ENCODE data around the gene SCN2B. TPM values are rescaled to one million over a fixed set of nuclear protein-coding genes. Genes with fewer than 3 reads are reported as not detected.

The SCN2B gene
- polyA plus RNA-seq, 1 donor from 2014 or later, result 1.1 TPM

- Histone ChIP-seq H3K27me3 (ENCODE audit: insufficient read depth, low read depth, low read length) (no peaks in the 10 kb centered on the region), H3K9me3 (ENCODE audit: low read length) (no peaks in the 10 kb centered on the region), H3K4me2 (ENCODE audit: low read length) (no peak overlapping the region), H3K9me2 (ENCODE audit: insufficient read depth, low read length) (no peaks in the 10 kb centered on the region), H3K27ac (ENCODE audit: low read length) (no peak overlapping the region), H3K36me3 (ENCODE audit: insufficient read depth, low read length) (no peaks in the 10 kb centered on the region), H4K20me1 (ENCODE audit: insufficient read depth) (no peaks in the 10 kb centered on the region), H3K4me3 (ENCODE audit: low read length) (no peak overlapping the region), H2AFZ (ENCODE audit: low read depth, low read length) (no peak overlapping the region), H3F3A (ENCODE audit: insufficient read depth, low read length, poor library complexity, severe bottlenecking) (no peaks in the 10 kb centered on the region), H3K9ac (ENCODE audit: low read length) (no peak overlapping the region), H3K79me2 (replicated peaks; ENCODE audit: insufficient read depth, low read length) (no peaks in the 10 kb centered on the region)
- TF ChIP-seq EP300 (conservative IDR thresholded peaks at IDR 0.05; ENCODE audit: poor library complexity, severe bottlenecking), result no peak
- TF ChIP-seq REST (IDR thresholded peaks at IDR 0.05; ENCODE audit: borderline replicate concordance), result no peak
- TF ChIP-seq EZH2 (IDR thresholded peaks at IDR 0.05; ENCODE audit: borderline replicate concordance, insufficient read depth, low read length, poor library complexity, severe bottlenecking), result no peak
- TF ChIP-seq SMC3 (conservative IDR thresholded peaks at IDR 0.05; ENCODE audit: poor library complexity), result no peak
- TF ChIP-seq POLR2AphosphoS5 (IDR thresholded peaks at IDR 0.05), result no peak
- TF ChIP-seq RAD21 (conservative IDR thresholded peaks at IDR 0.05), result no peak
- no peak for TF ChIP-seq MXI1 (conservative IDR thresholded peaks at IDR 0.05; ENCODE audit: poor library complexity, severe bottlenecking)
- no peak for TF ChIP-seq TAF1 (IDR thresholded peaks at IDR 0.05; ENCODE audit: low read depth)
- TF ChIP-seq CTCF (IDR thresholded peaks at IDR 0.05; ENCODE audit: poor library complexity, severe bottlenecking), result no peak
These were observed 25.5 kb upstream of the SCN2B start for GRCh38 chr11:118201966-118202365.

GRCh38 chr11:118200901-118201680 lies 24.7 kb upstream of the SCN2B start:
- no peak for TF ChIP-seq SMC3 (conservative IDR thresholded peaks at IDR 0.05; ENCODE audit: poor library complexity)
- H3K27me3 ChIP-seq (ENCODE audit: insufficient read depth, low read depth, low read length), result no peaks in the 10 kb centered on the region

More at GRCh38 chr11:118200901-118201680, 24.7 kb upstream of the SCN2B start:
- H3K9me2 ChIP-seq (ENCODE audit: insufficient read depth, low read length), result no peaks in the 10 kb centered on the region
- H3K9me3 ChIP-seq (ENCODE audit: low read length), result no peaks in the 10 kb centered on the region
- H2AFZ ChIP-seq (ENCODE audit: low read depth, low read length), result no peak overlapping the region
- H3F3A ChIP-seq (ENCODE audit: insufficient read depth, low read length, poor library complexity, severe bottlenecking), result no peaks in the 10 kb centered on the region
- H3K4me2 ChIP-seq (ENCODE audit: low read length), result no peak overlapping the region
- H3K27ac ChIP-seq (ENCODE audit: low read length), result no peak overlapping the region
- H3K79me2 ChIP-seq (replicated peaks; ENCODE audit: insufficient read depth, low read length), result no peaks in the 10 kb centered on the region
- no peak overlapping the region for H3K9ac ChIP-seq (ENCODE audit: low read length)
- no peaks in the 10 kb centered on the region for H3K36me3 ChIP-seq (ENCODE audit: insufficient read depth, low read length)
- H3K4me3 ChIP-seq (ENCODE audit: low read length), result no peak overlapping the region
- no peaks in the 10 kb centered on the region for H4K20me1 ChIP-seq (ENCODE audit: insufficient read depth)

Data from neural cell (in vitro differentiated cells).